ENCODE data around the gene APOL4.

Gene APOL4

DNA sequence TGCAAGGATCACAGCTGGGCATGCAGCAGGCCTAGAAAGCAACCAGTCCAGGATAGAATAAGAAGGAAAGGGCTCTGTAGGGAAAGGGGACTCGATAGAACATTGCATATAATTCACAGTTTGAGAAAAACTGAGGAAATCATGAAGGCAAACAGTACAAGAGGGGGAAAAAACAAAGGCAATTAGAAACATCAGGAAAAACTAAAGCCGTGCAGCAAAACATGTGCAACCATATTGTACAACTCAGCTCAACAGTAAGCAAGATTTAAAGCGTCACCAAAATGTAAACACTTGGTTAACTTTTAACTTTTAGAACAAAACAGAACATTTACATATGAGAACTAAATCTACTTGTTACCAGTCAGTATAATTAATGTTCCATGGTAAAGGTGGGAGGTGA is 49.5 kb downstream of the APOL4 start:
- Histone ChIP-seq H3F3A (ENCODE audit: insufficient read depth, low read length) (no peaks in the 10 kb centered on the region), H3K36me3 (ENCODE audit: insufficient read depth, low read length) (peaks cover 26% of the 10 kb centered on the region), H3K4me3 (ENCODE audit: low read depth, low read length, poor library complexity, severe bottlenecking) (no peak overlapping the region), H3K4me1 (ENCODE audit: insufficient read depth, low read length, severe bottlenecking) (peaks cover 68% of the 10 kb centered on the region), H2AFZ (ENCODE audit: low read length) (no peak overlapping the region), H3K9me2 (ENCODE audit: low read depth, low read length) (no peaks in the 10 kb centered on the region), H3K9ac (ENCODE audit: low read length) (no peak overlapping the region), H3K9me3 (ENCODE audit: low read length) (no peaks in the 10 kb centered on the region), H3K79me2 (ENCODE audit: insufficient read depth, low read length) (peaks cover 4% of the 10 kb centered on the region; the same call in 1 of the 2 replicates), H3K27ac (ENCODE audit: low read depth, low read length, poor library complexity, severe bottlenecking) (no peak overlapping the region), H3K4me2 (ENCODE audit: low read length) (no peak overlapping the region), H4K20me1 (ENCODE audit: insufficient read depth, low read length) (no peaks in the 10 kb centered on the region), H3K27me3 (ENCODE audit: insufficient read depth, low read length) (no peaks in the 10 kb centered on the region)
- TF ChIP-seq EZH2 (IDR thresholded peaks at IDR 0.05; ENCODE audit: borderline replicate concordance, low read length) = no peak
- TF ChIP-seq CTCF (IDR thresholded peaks at IDR 0.05; ENCODE audit: low read length) = no peak

DNA sequence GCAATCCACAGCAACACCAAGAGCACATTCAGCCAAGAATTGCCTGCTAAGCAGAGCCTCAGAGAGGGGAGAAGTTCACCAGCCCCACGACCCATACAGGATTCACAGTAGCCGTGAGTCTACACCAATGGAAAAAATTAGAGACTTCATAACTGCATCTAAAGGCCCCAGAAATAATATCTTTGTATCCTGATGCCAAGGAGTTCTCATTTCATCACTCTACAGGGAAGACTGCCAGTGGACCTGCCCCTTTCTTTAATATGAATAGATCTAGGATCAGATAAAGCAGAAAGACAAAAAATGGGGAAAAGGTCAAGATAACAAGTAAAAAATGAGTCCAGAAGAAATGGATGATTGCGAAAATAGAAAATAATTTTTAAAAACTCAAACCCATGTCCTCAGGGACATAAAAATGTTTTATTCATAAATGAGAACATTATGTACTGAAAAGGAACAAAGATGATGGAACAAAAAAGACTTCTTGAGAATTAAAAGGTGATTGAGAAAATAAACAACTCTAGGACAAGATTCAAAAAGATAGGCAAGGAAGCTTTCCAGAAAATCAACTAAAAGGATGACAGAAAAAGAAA is 50.5 kb downstream of the APOL4 start:
- H3K27ac ChIP-seq (ENCODE audit: low read depth, low read length, poor library complexity, severe bottlenecking) = peak overlapping the region; percentile 41
- no peaks in the 10 kb centered on the region for H3K27me3 ChIP-seq (ENCODE audit: insufficient read depth, low read length)
- H3K4me1 ChIP-seq (ENCODE audit: insufficient read depth, low read length, severe bottlenecking) = peaks cover 67% of the 10 kb centered on the region
- H2AFZ ChIP-seq (ENCODE audit: low read length) = no peak overlapping the region
- H3K9me3 ChIP-seq (ENCODE audit: low read length) = no peaks in the 10 kb centered on the region
- H4K20me1 ChIP-seq (ENCODE audit: insufficient read depth, low read length) = no peaks in the 10 kb centered on the region
- peaks cover 4% of the 10 kb centered on the region; the same call in 1 of the 2 replicates for H3K79me2 ChIP-seq (ENCODE audit: insufficient read depth, low read length)
- H3F3A ChIP-seq (ENCODE audit: insufficient read depth, low read length) = no peaks in the 10 kb centered on the region
- H3K4me2 ChIP-seq (ENCODE audit: low read length) = no peak overlapping the region
- H3K9me2 ChIP-seq (ENCODE audit: low read depth, low read length) = no peaks in the 10 kb centered on the region
- H3K9ac ChIP-seq (ENCODE audit: low read length) = no peak overlapping the region
- peaks cover 26% of the 10 kb centered on the region for H3K36me3 ChIP-seq (ENCODE audit: insufficient read depth, low read length)
- H3K4me3 ChIP-seq (ENCODE audit: low read depth, low read length, poor library complexity, severe bottlenecking) = no peak overlapping the region
- TF ChIP-seq EZH2 (IDR thresholded peaks at IDR 0.05; ENCODE audit: borderline replicate concordance, low read length) (no peak), CTCF (IDR thresholded peaks at IDR 0.05; ENCODE audit: low read length) (no peak)

- peaks cover 23% of the 10 kb centered on the region; the same call in 1 of the 2 replicates for H3K36me3 ChIP-seq (ENCODE audit: insufficient read depth, low read length)
- TF ChIP-seq EZH2 (IDR thresholded peaks at IDR 0.05; ENCODE audit: borderline replicate concordance, low read length) (no peak), CTCF (IDR thresholded peaks at IDR 0.05; ENCODE audit: low read length) (no peak)
- no peaks in the 10 kb centered on the region for H3K9me3 ChIP-seq (ENCODE audit: low read length)
- no peaks in the 10 kb centered on the region for H3K27me3 ChIP-seq (ENCODE audit: insufficient read depth, low read length)
- H3K79me2 ChIP-seq (ENCODE audit: insufficient read depth, low read length) = peaks cover 4% of the 10 kb centered on the region; the same call in 1 of the 2 replicates
- H3K9ac ChIP-seq (ENCODE audit: low read length) = no peak overlapping the region
- H3K4me2 ChIP-seq (ENCODE audit: low read length) = no peak overlapping the region
- no peaks in the 10 kb centered on the region for H4K20me1 ChIP-seq (ENCODE audit: insufficient read depth, low read length)
- no peak overlapping the region for H3K4me3 ChIP-seq (ENCODE audit: low read depth, low read length, poor library complexity, severe bottlenecking)
- H2AFZ ChIP-seq (ENCODE audit: low read length) = no peak overlapping the region
- H3F3A ChIP-seq (ENCODE audit: insufficient read depth, low read length) = no peaks in the 10 kb centered on the region
- H3K9me2 ChIP-seq (ENCODE audit: low read depth, low read length) = no peaks in the 10 kb centered on the region
- H3K4me1 ChIP-seq (ENCODE audit: insufficient read depth, low read length, severe bottlenecking) = peaks cover 62% of the 10 kb centered on the region
- peak overlapping the region; percentile 93 for H3K27ac ChIP-seq (ENCODE audit: low read depth, low read length, poor library complexity, severe bottlenecking)
These were observed 52.2 kb downstream of the APOL4 start for GRCh38 chr22:36149441-36149840.

Measured in OCI-LY1 (cell line).